22Rv1 (cell line): ENCODE measurements around the gene CTBP2.

Experiments
- CTCF ChIP-seq: fragments of 450-650 bp; IDR thresholded peaks from 2 replicates; pipeline ENCODE4 v1.5.1; 2017; ENCODE audit warnings: mild to moderate bottlenecking
- ZFX ChIP-seq: fragments of 450-650 bp; IDR thresholded peaks from 2 replicates; pipeline ENCODE4 v1.6.1; 2017; ENCODE audit warnings: antibody characterized with exemption, borderline replicate concordance

GRCh38 chr10:125140151-125140550, 20.2 kb downstream of the CTBP2 start:
- TF ChIP-seq CTCF: no peak
- TF ChIP-seq ZFX: no peak
